Measurements from ENCODE around the gene DST. TPM values are rescaled to one million over a fixed set of nuclear protein-coding genes. Genes with fewer than 3 reads are reported as not detected.

DST gene
- total RNA-seq, 2 experiments from 2014 or later, result 5.7 to 5.9 TPM

- no peak overlapping the region for H3K4me3 ChIP-seq (ENCODE audit: low read length)
- POLR2A ChIA-PET, result no interaction called here
- H3K4me1 Mint-ChIP-seq (ENCODE audit: low read depth), result no peaks in the 10 kb centered on the region
- H3K27me3 ChIP-seq (ENCODE audit: control insufficient read depth in 1 of 2, insufficient read depth in 2 of 2, low read length in 2 of 2), result no peaks in the 10 kb centered on the region
- no peaks in the 10 kb centered on the region for H3K9me3 Mint-ChIP-seq
- H3K4me3 Mint-ChIP-seq, result no peak overlapping the region
- H3K27me3 Mint-ChIP-seq, result no peaks in the 10 kb centered on the region
- no peak overlapping the region for H3K27ac Mint-ChIP-seq
- CTCF ChIA-PET, result no interaction called here
- H3K36me3 Mint-ChIP-seq (ENCODE audit: low read depth), result no peaks in the 10 kb centered on the region
- intact Hi-C loops (cut with DNase I, micrococcal nuclease), result no loop called here
- TF ChIP-seq CTCF (IDR thresholded peaks at IDR 0.05), result no peak
- H3K9me3 ChIP-seq (ENCODE audit: control insufficient read depth in 1 of 2, insufficient read depth in 1 of 2, low read length in 2 of 2), result no peaks in the 10 kb centered on the region
- no peak overlapping the region for H3K27ac ChIP-seq (ENCODE audit: low read depth in 1 of 2, low read length in 2 of 2)
- H3K4me1 ChIP-seq (ENCODE audit: insufficient read depth, low read length), result no peaks in the 10 kb centered on the region
- no peaks in the 10 kb centered on the region for H3K36me3 ChIP-seq (ENCODE audit: insufficient read depth, low read length)
- ATAC-seq (ENCODE audit: poor library complexity) (no peak), DNase-seq (no peak)
Measured at GRCh38 chr6:56484669-56485068, 158.0 kb downstream of the DST start.

- H3K4me1 ChIP-seq (ENCODE audit: insufficient read depth, low read length), result no peaks in the 10 kb centered on the region
- no peaks in the 10 kb centered on the region for H3K27me3 ChIP-seq (ENCODE audit: control insufficient read depth in 1 of 2, insufficient read depth in 2 of 2, low read length in 2 of 2)
- CTCF ChIA-PET, result interaction anchor here (0.7 kb wide), 1 partner anchor 87 kb away, joined by 4 read pairs; no protein-coding TSS in a partner anchor
- POLR2A ChIA-PET, result no interaction called here
- intact Hi-C loops (cut with DNase I, micrococcal nuclease), result no loop called here
- no peak overlapping the region for H3K4me3 ChIP-seq (ENCODE audit: low read length)
- H3K36me3 ChIP-seq (ENCODE audit: insufficient read depth, low read length), result no peaks in the 10 kb centered on the region
- Mint-ChIP-seq H3K27ac (no peak overlapping the region), H3K4me1 (ENCODE audit: low read depth) (no peaks in the 10 kb centered on the region), H3K4me3 (no peak overlapping the region), H3K27me3 (no peaks in the 10 kb centered on the region), H3K9me3 (no peaks in the 10 kb centered on the region), H3K36me3 (ENCODE audit: low read depth) (no peaks in the 10 kb centered on the region)
- no peak for TF ChIP-seq CTCF (IDR thresholded peaks at IDR 0.05)
- H3K9me3 ChIP-seq (ENCODE audit: control insufficient read depth in 1 of 2, insufficient read depth in 1 of 2, low read length in 2 of 2), result no peaks in the 10 kb centered on the region
- H3K27ac ChIP-seq (ENCODE audit: low read depth in 1 of 2, low read length in 2 of 2), result no peak overlapping the region
- DNase-seq (no peak), ATAC-seq (ENCODE audit: poor library complexity) (no peak)
Measured at GRCh38 chr6:56483929-56484328, 158.8 kb downstream of the DST start.

- POLR2A ChIA-PET, result no interaction called here
- intact Hi-C loops (cut with DNase I, micrococcal nuclease), result no loop called here
- ATAC-seq (ENCODE audit: poor library complexity), result no peak
- Histone ChIP-seq H3K4me1 (ENCODE audit: insufficient read depth, low read length) (no peaks in the 10 kb centered on the region), H3K27me3 (ENCODE audit: control insufficient read depth in 1 of 2, insufficient read depth in 2 of 2, low read length in 2 of 2) (no peaks in the 10 kb centered on the region), H3K9me3 (ENCODE audit: control insufficient read depth in 1 of 2, insufficient read depth in 1 of 2, low read length in 2 of 2) (no peaks in the 10 kb centered on the region), H3K4me3 (ENCODE audit: low read length) (no peak overlapping the region), H3K36me3 (ENCODE audit: insufficient read depth, low read length) (no peaks in the 10 kb centered on the region), H3K27ac (ENCODE audit: low read depth in 1 of 2, low read length in 2 of 2) (no peak overlapping the region)
- Mint-ChIP-seq H3K4me3 (no peak overlapping the region), H3K36me3 (ENCODE audit: low read depth) (no peaks in the 10 kb centered on the region), H3K9me3 (no peaks in the 10 kb centered on the region), H3K4me1 (ENCODE audit: low read depth) (no peaks in the 10 kb centered on the region), H3K27me3 (no peaks in the 10 kb centered on the region), H3K27ac (no peak overlapping the region)
- TF ChIP-seq CTCF (IDR thresholded peaks at IDR 0.05), result no peak
- no peak for DNase-seq
- CTCF ChIA-PET, result no interaction called here
Measured at GRCh38 chr6:56482525-56482924, 160.2 kb downstream of the DST start.

Data from CD4-positive, alpha-beta T cell (primary cell).